BLaER1 (cell line): ENCODE results near the gene HMCES.
A peak's percentile ranks its signal among the peaks of the same experiment; 100 is the strongest.

ENCODE experiments used
- H3K27ac ChIP-seq: shearing (Covaris generic); formaldehyde crosslinking; 2 replicates; pipeline ENCODE4 v1.8.1; 2022
- H3K27me3 ChIP-seq: shearing (Covaris generic); formaldehyde crosslinking; 2 replicates; pipeline ENCODE4 v1.8.1; 2022
- H3K36me3 ChIP-seq: shearing (Covaris generic); formaldehyde crosslinking; 2 replicates; pipeline ENCODE4 v1.8.1; 2022
- H3K4me1 ChIP-seq: shearing (Covaris generic); formaldehyde crosslinking; 2 replicates; pipeline ENCODE4 v1.8.1; 2022
- H3K4me2 ChIP-seq: shearing (Covaris generic); formaldehyde crosslinking; 2 replicates; pipeline ENCODE4 v1.8.1; 2022
- H3K4me3 ChIP-seq: shearing (Covaris generic); formaldehyde crosslinking; 2 replicates; pipeline ENCODE4 v1.8.1; 2022
- H3K9ac ChIP-seq: shearing (Covaris generic); formaldehyde crosslinking; 2 replicates; pipeline ENCODE4 v1.8.1; 2022
- H3K9me3 ChIP-seq: shearing (Covaris generic); formaldehyde crosslinking; 2 replicates; pipeline ENCODE4 v1.8.1; 2022
- H4K20me1 ChIP-seq: shearing (Covaris generic); formaldehyde crosslinking; 2 replicates; pipeline ENCODE4 v1.8.1; 2022
- Cebpa-rat ChIP-seq: shearing (Covaris generic); IDR thresholded peaks from 2 replicates; pipeline ENCODE4 v1.8.1; 2022

Gene HMCES

GRCh38 chr3:129278439-129278965 lies at the start of gene HMCES:
Gene HMCES (plus strand): TSS chr3:129278870. CDS start chr3:129279733, 863 bp downstream.
- Histone ChIP-seq H4K20me1 (peaks cover 42% of the 10 kb centered on the region), H3K9ac (peak within 1 kb of the TSS; percentile 98), H3K4me2 (peak within 1 kb of the TSS; percentile 99), H3K9me3 (no peaks in the 10 kb centered on the region), H3K36me3 (peaks cover 35% of the 10 kb centered on the region), H3K4me3 (peak within 1 kb of the TSS; percentile 93), H3K27me3 (no peaks in the 10 kb centered on the region), H3K4me1 (peaks cover 83% of the 10 kb centered on the region), H3K27ac (peak within 1 kb of the TSS; percentile 99)
- TF ChIP-seq Cebpa-rat, result no peak

GRCh38 chr3:129228891-129229585 lies 49.6 kb upstream of the HMCES start:
- H3K9me3 ChIP-seq, result no peaks in the 10 kb centered on the region
- no peaks in the 10 kb centered on the region for H3K36me3 ChIP-seq
- TF ChIP-seq Cebpa-rat, result no peak
- peak overlapping the region; percentile 66 for H3K27ac ChIP-seq
- no peak overlapping the region for H3K9ac ChIP-seq
- no peaks in the 10 kb centered on the region for H4K20me1 ChIP-seq
- no peak overlapping the region for H3K4me3 ChIP-seq
- H3K4me1 ChIP-seq, result peaks cover 64% of the 10 kb centered on the region
- H3K27me3 ChIP-seq, result no peaks in the 10 kb centered on the region
- H3K4me2 ChIP-seq, result peak overlapping the region; percentile 75

- no peak for TF ChIP-seq Cebpa-rat
- Histone ChIP-seq H3K4me3 (no peak overlapping the region), H3K9ac (no peak overlapping the region), H4K20me1 (no peaks in the 10 kb centered on the region), H3K4me2 (no peak overlapping the region), H3K4me1 (peaks cover 67% of the 10 kb centered on the region), H3K27me3 (no peaks in the 10 kb centered on the region), H3K27ac (no peak overlapping the region), H3K36me3 (no peaks in the 10 kb centered on the region), H3K9me3 (no peaks in the 10 kb centered on the region)
These were observed 48.2 kb upstream of the HMCES start for GRCh38 chr3:129230311-129231019.

- Histone ChIP-seq H3K4me1 (peaks cover 67% of the 10 kb centered on the region), H3K27ac (peak overlapping the region; percentile 20; the same call in 1 of the 2 replicates), H3K9ac (no peak overlapping the region), H3K9me3 (no peaks in the 10 kb centered on the region), H3K36me3 (no peaks in the 10 kb centered on the region), H3K4me3 (no peak overlapping the region), H3K27me3 (no peaks in the 10 kb centered on the region), H3K4me2 (no peak overlapping the region), H4K20me1 (no peaks in the 10 kb centered on the region)
- TF ChIP-seq Cebpa-rat, result no peak
These were observed 47.1 kb upstream of the HMCES start for GRCh38 chr3:129231331-129232119.

GRCh38 chr3:129233538-129233937 lies 45.1 kb upstream of the HMCES start:
- Histone ChIP-seq H3K27ac (peak overlapping the region; percentile 60), H3K27me3 (no peaks in the 10 kb centered on the region), H3K36me3 (no peaks in the 10 kb centered on the region), H3K9me3 (no peaks in the 10 kb centered on the region), H3K4me3 (no peak overlapping the region), H3K9ac (no peak overlapping the region), H4K20me1 (no peaks in the 10 kb centered on the region), H3K4me1 (peaks cover 52% of the 10 kb centered on the region), H3K4me2 (peak overlapping the region; percentile 59)
- TF ChIP-seq Cebpa-rat, result no peak

- no peaks in the 10 kb centered on the region for H3K27me3 ChIP-seq
- H3K9me3 ChIP-seq, result no peaks in the 10 kb centered on the region
- no peak overlapping the region for H3K9ac ChIP-seq
- TF ChIP-seq Cebpa-rat, result no peak
- peaks cover 43% of the 10 kb centered on the region for H3K4me1 ChIP-seq
- no peaks in the 10 kb centered on the region for H4K20me1 ChIP-seq
- H3K27ac ChIP-seq, result peak overlapping the region; percentile 54
- peak overlapping the region; percentile 59 for H3K4me2 ChIP-seq
- no peaks in the 10 kb centered on the region for H3K36me3 ChIP-seq
- H3K4me3 ChIP-seq, result no peak overlapping the region
These were observed 44.2 kb upstream of the HMCES start for GRCh38 chr3:129234441-129234840.

- H3K4me1 ChIP-seq, result peaks cover 33% of the 10 kb centered on the region
- no peak overlapping the region for H3K4me3 ChIP-seq
- peak overlapping the region; percentile 59 for H3K4me2 ChIP-seq
- H3K36me3 ChIP-seq, result no peaks in the 10 kb centered on the region
- 0 out of 2 replicates have a peak overlapping the region, but pooled peaks have one; percentile 4 for H3K9ac ChIP-seq
- H4K20me1 ChIP-seq, result no peaks in the 10 kb centered on the region
- no peak for TF ChIP-seq Cebpa-rat
- no peaks in the 10 kb centered on the region for H3K27me3 ChIP-seq
- no peaks in the 10 kb centered on the region for H3K9me3 ChIP-seq
- peak overlapping the region; percentile 54 for H3K27ac ChIP-seq
These were observed 43.2 kb upstream of the HMCES start for GRCh38 chr3:129235344-129235917.

- H3K36me3 ChIP-seq, result no peaks in the 10 kb centered on the region
- H3K4me1 ChIP-seq, result peaks cover 19% of the 10 kb centered on the region
- no peaks in the 10 kb centered on the region for H3K9me3 ChIP-seq
- no peak overlapping the region for H3K4me3 ChIP-seq
- no peak overlapping the region for H3K4me2 ChIP-seq
- no peak overlapping the region for H3K9ac ChIP-seq
- H3K27ac ChIP-seq, result no peak overlapping the region
- H4K20me1 ChIP-seq, result no peaks in the 10 kb centered on the region
- no peak for TF ChIP-seq Cebpa-rat
- no peaks in the 10 kb centered on the region for H3K27me3 ChIP-seq
These were observed 39.5 kb upstream of the HMCES start for GRCh38 chr3:129238945-129239705.

- TF ChIP-seq Cebpa-rat, result no peak
- Histone ChIP-seq H3K4me1 (peaks cover 10% of the 10 kb centered on the region), H3K4me2 (peak overlapping the region; percentile 3; the same call in 1 of the 2 replicates), H4K20me1 (no peaks in the 10 kb centered on the region), H3K27me3 (no peaks in the 10 kb centered on the region), H3K27ac (0 out of 2 replicates have a peak overlapping the region, but pooled peaks have one; percentile 26), H3K9ac (no peak overlapping the region), H3K36me3 (no peaks in the 10 kb centered on the region), H3K9me3 (no peaks in the 10 kb centered on the region), H3K4me3 (no peak overlapping the region)
These were observed 38.7 kb upstream of the HMCES start for GRCh38 chr3:129239991-129240390.
